ENCODE data around the gene LRRC40. TPM values are rescaled to one million over a fixed set of nuclear protein-coding genes. Genes with fewer than 3 reads are reported as not detected.

LRRC40 gene
- total and polyA plus RNA-seq, 9 of the 15 experiments (the other 6 are each of a cell fraction or from before 2014, with no cell fraction given): 16.1 to 36.2 (median 30.9) TPM

GRCh38 chr1:70134148-70134547 lies 71.2 kb downstream of the LRRC40 start (continued):
- TF ChIP-seq PATZ1 (CRISPR knock-in tag; IDR thresholded peaks at IDR 0.05; ENCODE audit: borderline replicate concordance): no peak
- no peak for TF ChIP-seq RNF219 (CRISPR knock-in tag; IDR thresholded peaks at IDR 0.05)
- no peak for TF ChIP-seq BCOR (IDR thresholded peaks at IDR 0.05)
- TF ChIP-seq HDAC3 (IDR thresholded peaks at IDR 0.05; ENCODE audit: borderline replicate concordance, partially characterized antibody): no peak
- TF ChIP-seq SNRNP70 (optimal IDR thresholded peaks at IDR 0.05; ENCODE audit: low read depth, low read length): no peak
- TF ChIP-seq ZNF717 (CRISPR knock-in tag; IDR thresholded peaks at IDR 0.05): no peak
- TF ChIP-seq ATF3 (IDR thresholded peaks at IDR 0.05): no peak
- TF ChIP-seq ATF3 (CRISPR knock-in tag; conservative IDR thresholded peaks at IDR 0.05): no peak
